NCI-H1694 (cell line): Measurements from ENCODE around the gene TMEM62.

Experiments
- DNase-seq: peaks from one replicate; lab custom pipeline; 2025; lab: John Stamatoyannopoulos, UW

The TMEM62 gene

GRCh38 chr15:43133430-43134156 is at the start of gene TMEM62:
Gene TMEM62, plus strand, starts transcription at chr15:43133586. Its CDS starts 217 bp downstream, at chr15:43133803.
- DNase-seq, result no peak

DNA sequence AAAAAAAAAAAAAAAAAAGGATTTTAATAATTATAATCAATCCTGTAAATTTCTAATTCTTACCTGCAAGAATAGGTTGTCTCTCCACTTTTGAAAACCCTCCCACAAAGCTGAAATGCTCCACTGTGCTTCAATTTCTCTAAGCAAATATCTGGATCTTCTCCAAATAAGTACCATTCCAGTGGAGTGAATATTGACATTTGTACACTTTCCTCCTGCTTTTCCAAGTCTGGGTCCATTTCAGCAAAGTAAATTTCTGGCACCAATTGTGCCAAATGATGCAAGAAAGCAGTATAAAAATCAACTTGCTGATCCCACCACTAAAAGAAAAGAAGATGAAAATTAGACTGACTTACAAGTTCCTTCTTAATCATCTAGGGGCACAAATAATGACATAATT is 47.5 kb upstream of the TMEM62 start:
- DNase-seq, result no peak

DNA sequence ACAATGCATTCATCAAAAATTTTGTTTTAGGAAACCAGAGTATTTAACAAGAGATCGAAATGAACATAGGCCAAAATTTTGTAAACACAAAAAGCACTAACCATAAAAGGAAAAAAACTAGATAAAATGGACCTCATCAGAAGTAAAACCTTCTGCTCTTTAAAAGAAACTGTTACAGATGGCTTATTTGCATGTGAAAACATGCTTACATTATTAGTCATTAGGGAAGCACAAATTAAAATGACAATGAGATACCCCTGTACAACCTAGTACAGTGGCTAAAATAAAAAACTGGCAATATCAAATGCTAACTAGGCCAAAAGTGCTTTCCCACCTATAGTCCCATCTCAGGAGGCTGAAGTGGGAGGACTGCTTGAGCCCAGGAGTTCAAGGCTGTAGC is 46.8 kb upstream of the TMEM62 start:
- DNase-seq, result no peak

- DNase-seq, result no peak
Observed at GRCh38 chr15:43091859-43092258, 41.5 kb upstream of the TMEM62 start.

GRCh38 chr15:43093026-43093425 is 40.4 kb upstream of the TMEM62 start:
- no peak for DNase-seq

DNA sequence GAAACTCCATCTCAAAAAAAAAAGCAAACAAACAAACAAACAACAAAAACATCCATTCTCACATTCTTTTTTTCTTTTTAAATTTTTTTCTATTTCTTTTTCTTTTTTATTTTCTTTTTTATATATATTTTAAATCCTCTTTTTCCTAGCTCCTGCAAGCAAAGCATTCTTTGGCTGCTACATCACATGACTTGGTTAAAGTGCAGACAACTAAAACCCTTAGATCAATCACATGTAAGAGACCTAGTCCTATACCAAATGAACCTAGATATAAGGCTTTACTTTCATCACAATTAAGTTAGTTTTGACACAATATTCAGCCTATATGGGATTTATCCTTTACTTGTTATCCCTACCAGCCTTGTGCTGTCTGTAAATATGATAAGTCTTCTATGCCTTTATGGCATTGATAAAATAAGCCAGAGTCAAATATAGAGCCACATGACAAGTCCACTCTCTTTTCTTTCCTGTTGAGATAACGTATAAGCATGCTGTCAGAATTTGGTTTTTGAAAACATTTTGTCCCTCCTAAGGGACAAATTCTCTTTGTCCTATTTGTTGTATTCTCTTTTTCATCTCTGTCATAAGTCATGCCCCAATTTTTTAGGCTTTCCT is 38.9 kb upstream of the TMEM62 start:
- no peak for DNase-seq

- no peak for DNase-seq
Observed at GRCh38 chr15:43095243-43095642, 38.1 kb upstream of the TMEM62 start.

- DNase-seq, result no peak
Observed at GRCh38 chr15:43095708-43096347, 37.6 kb upstream of the TMEM62 start.

GRCh38 chr15:43096411-43096810 is 37.0 kb upstream of the TMEM62 start:
- no peak for DNase-seq

DNA sequence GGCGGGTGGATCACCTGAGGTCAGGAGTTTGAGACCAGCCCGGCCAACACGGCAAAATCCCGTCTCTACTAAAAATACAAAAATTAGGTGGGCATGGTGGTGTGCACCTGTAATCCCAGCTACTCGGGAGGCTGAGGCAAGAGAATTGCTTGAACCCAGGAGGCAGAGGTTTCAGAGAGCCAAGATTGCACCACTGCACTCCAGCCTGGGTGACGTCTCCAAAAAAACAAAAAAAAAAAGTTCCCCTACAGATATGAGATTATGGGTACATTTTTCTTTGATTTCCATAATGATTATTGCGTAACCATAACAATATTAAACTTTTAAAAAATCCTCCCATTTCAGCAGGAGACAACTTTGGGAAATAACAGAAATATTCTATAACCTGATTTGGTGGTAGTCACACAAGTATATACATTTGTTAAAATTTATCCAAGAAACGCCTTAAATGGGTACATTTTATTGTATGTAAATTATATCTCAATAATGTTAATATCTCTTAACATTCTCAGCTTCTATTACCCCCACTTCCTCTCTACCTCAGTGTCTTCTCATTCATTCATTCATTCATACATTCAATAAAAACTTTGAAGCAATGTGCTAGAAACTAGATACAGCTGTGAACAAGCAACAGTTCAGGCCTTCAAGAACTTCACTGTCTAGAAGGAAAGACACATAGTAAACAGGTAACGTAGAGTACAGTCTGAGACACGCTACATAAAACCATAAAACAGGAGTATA is 34.1 kb upstream of the TMEM62 start:
- DNase-seq, result no peak

GRCh38 chr15:43100971-43101370 is 32.4 kb upstream of the TMEM62 start:
- DNase-seq, result no peak

DNA sequence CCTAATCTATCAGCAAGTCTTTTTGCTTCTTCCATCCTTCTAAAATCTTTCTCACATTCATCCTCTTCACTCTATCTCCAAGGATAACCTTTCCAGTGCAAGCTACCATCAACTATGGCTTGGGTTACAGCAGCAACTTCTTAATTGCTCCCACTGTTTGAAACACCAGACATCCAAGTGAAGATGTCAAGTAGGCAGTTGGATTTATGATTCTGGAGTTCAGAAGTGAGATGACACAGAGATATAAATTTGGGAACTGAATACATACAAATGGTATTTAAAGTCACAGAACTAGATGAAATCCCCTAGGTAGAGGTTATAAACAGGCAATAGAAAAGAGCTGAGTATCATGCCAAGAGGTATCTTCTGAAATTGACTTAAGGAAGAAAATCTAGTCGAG is 31.2 kb upstream of the TMEM62 start:
- DNase-seq, result no peak

GRCh38 chr15:43103907-43104306 is 29.5 kb upstream of the TMEM62 start:
- DNase-seq, result no peak

GRCh38 chr15:43104426-43104825 is 29.0 kb upstream of the TMEM62 start:
- no peak for DNase-seq

DNA sequence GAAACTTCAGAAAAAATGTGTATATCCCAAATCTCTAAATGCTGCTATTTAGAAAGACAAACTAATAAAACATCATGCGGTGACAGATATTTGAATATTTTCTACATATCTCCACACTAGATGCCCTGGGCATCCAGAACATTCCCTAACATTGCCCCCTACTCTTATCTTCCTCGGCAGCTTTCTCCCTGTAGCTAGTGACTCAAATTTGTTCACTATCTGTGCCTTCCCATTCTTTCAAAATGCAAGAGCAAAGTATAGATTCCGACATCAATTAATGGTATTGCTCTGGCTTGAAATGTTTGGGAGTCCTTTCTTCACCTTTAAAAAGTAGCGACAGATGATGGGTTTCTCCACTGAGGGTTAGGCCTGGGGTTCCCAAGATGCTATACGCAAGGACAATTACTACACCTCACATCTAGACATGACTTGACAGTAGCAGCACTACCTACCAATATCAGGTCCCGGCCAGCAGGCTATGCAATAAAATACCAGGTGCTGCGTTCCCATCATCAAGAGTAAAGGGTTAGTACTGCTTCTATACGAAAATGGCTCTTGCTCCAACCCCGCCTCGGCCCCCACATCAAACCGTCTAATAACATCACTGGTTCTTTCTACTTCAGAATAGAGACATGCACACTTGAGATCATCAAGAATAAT is 28.2 kb upstream of the TMEM62 start:
- DNase-seq, result no peak

- DNase-seq, result peak; percentile 51
Observed at GRCh38 chr15:43105778-43106485, 27.5 kb upstream of the TMEM62 start, which contains the start of gene UBR1. Gene UBR1, minus strand, starts transcription at chr15:43106038. Its CDS starts 16 bp downstream, at chr15:43106022.

GRCh38 chr15:43106486-43106829 is 26.9 kb upstream of the TMEM62 start:
- no peak for DNase-seq

GRCh38 chr15:43107751-43108150 is 25.6 kb upstream of the TMEM62 start:
- DNase-seq, result no peak

- no peak for DNase-seq
Observed at GRCh38 chr15:43111354-43111753, 22.0 kb upstream of the TMEM62 start.

DNA sequence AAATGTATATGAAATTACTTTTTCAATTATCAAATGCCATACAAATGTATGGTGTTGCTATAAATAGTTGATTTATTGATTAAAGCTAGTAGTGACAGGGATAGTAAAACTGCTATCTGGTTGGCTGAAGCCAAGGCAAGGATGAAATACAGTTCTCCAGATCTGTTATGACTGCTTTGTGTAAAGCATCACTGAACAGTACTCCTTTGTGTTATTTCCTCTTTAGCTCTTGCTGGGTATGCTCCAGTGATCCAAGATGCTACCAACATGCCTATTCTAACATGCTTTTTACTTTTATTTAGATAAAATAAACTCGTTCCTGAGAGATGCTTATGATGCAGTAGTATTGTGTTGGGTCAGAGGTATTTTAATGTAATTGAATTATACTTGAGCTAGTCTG is 15.1 kb upstream of the TMEM62 start:
- no peak for DNase-seq

GRCh38 chr15:43118829-43119228 is 14.6 kb upstream of the TMEM62 start:
- no peak for DNase-seq
